ENCODE data around the gene LMO1. TPM values are rescaled to one million over a fixed set of nuclear protein-coding genes. Genes with fewer than 3 reads are reported as not detected.

The LMO1 gene
- total RNA-seq, 1 experiment from 2014 or later: 0.24 TPM

- Histone ChIP-seq H3K36me3 (no peaks in the 10 kb centered on the region), H3K4me3 (peak overlapping the region; percentile 52), H3K4me1 (no peaks in the 10 kb centered on the region), H3K27ac (no peak overlapping the region), H3K9me3 (replicated peaks) (no peaks in the 10 kb centered on the region), H3K27me3 (peaks cover 15% of the 10 kb centered on the region)
- peak; percentile 71 to 80 for DNase-seq
Observed at GRCh38 chr11:8262552-8263108, 1.0 kb downstream of the LMO1 start.

- DNase-seq: no peak
- no peaks in the 10 kb centered on the region for H3K9me3 ChIP-seq (replicated peaks)
- H3K4me3 ChIP-seq: peak overlapping the region; percentile 52
- H3K27me3 ChIP-seq: peaks cover 15% of the 10 kb centered on the region
- H3K4me1 ChIP-seq: no peaks in the 10 kb centered on the region
- no peaks in the 10 kb centered on the region for H3K36me3 ChIP-seq
- H3K27ac ChIP-seq: no peak overlapping the region
Observed at GRCh38 chr11:8261921-8262551, 1.6 kb downstream of the LMO1 start.

GRCh38 chr11:8261291-8261690, 2.4 kb downstream of the LMO1 start:
- no peaks in the 10 kb centered on the region for H3K9me3 ChIP-seq (replicated peaks)
- peaks cover 15% of the 10 kb centered on the region for H3K27me3 ChIP-seq
- no peaks in the 10 kb centered on the region for H3K4me1 ChIP-seq

GRCh38 chr11:8260202-8260966, 3.3 kb downstream of the LMO1 start:
- Histone ChIP-seq H3K27me3 (peaks cover 15% of the 10 kb centered on the region), H3K36me3 (no peaks in the 10 kb centered on the region), H3K4me1 (no peaks in the 10 kb centered on the region), H3K4me3 (no peak overlapping the region), H3K9me3 (replicated peaks) (no peaks in the 10 kb centered on the region), H3K27ac (no peak overlapping the region)
- no peak for DNase-seq

More at GRCh38 chr11:8261291-8261690, 2.4 kb downstream of the LMO1 start:
- no peak overlapping the region for H3K27ac ChIP-seq
- H3K36me3 ChIP-seq: no peaks in the 10 kb centered on the region
- H3K4me3 ChIP-seq: no peak overlapping the region
- DNase-seq: no peak

GRCh38 chr11:8259306-8259959, 4.2 kb downstream of the LMO1 start:
- H3K27ac ChIP-seq: no peak overlapping the region
- DNase-seq: no peak

GRCh38 chr11:8258784-8259183, 4.9 kb downstream of the LMO1 start:
- no peak overlapping the region for H3K27ac ChIP-seq

More at GRCh38 chr11:8259306-8259959, 4.2 kb downstream of the LMO1 start:
- no peak overlapping the region for H3K4me3 ChIP-seq
- no peaks in the 10 kb centered on the region for H3K36me3 ChIP-seq
- peaks cover 15% of the 10 kb centered on the region for H3K27me3 ChIP-seq
- no peaks in the 10 kb centered on the region for H3K9me3 ChIP-seq (replicated peaks)
- H3K4me1 ChIP-seq: no peaks in the 10 kb centered on the region

GRCh38 chr11:8258289-8258688, 5.4 kb downstream of the LMO1 start:
- Histone ChIP-seq H3K4me1 (no peaks in the 10 kb centered on the region), H3K27me3 (peaks cover 15% of the 10 kb centered on the region), H3K9me3 (replicated peaks) (no peaks in the 10 kb centered on the region), H3K36me3 (no peaks in the 10 kb centered on the region), H3K4me3 (no peak overlapping the region), H3K27ac (no peak overlapping the region)
- DNase-seq: no peak

More at GRCh38 chr11:8258784-8259183, 4.9 kb downstream of the LMO1 start:
- H3K9me3 ChIP-seq (replicated peaks): no peaks in the 10 kb centered on the region
- H3K4me1 ChIP-seq: no peaks in the 10 kb centered on the region
- no peak for DNase-seq
- H3K36me3 ChIP-seq: no peaks in the 10 kb centered on the region
- H3K4me3 ChIP-seq: no peak overlapping the region
- peaks cover 15% of the 10 kb centered on the region for H3K27me3 ChIP-seq

GRCh38 chr11:8257003-8257664, 6.5 kb downstream of the LMO1 start:
- no peaks in the 10 kb centered on the region for H3K4me1 ChIP-seq
- H3K9me3 ChIP-seq (replicated peaks): no peaks in the 10 kb centered on the region
- no peaks in the 10 kb centered on the region for H3K36me3 ChIP-seq
- H3K27me3 ChIP-seq: peaks cover 13% of the 10 kb centered on the region
- H3K4me3 ChIP-seq: no peak overlapping the region
- DNase-seq: no peak
- no peak overlapping the region for H3K27ac ChIP-seq

- Histone ChIP-seq H3K9me3 (replicated peaks) (no peaks in the 10 kb centered on the region), H3K27me3 (peaks cover 7% of the 10 kb centered on the region), H3K4me3 (no peak overlapping the region), H3K27ac (no peak overlapping the region), H3K4me1 (no peaks in the 10 kb centered on the region), H3K36me3 (no peaks in the 10 kb centered on the region)
- DNase-seq: no peak
Observed at GRCh38 chr11:8256271-8257002, 7.2 kb downstream of the LMO1 start.

- Histone ChIP-seq H3K27ac (no peak overlapping the region), H3K9me3 (replicated peaks) (no peaks in the 10 kb centered on the region), H3K27me3 (no peaks in the 10 kb centered on the region), H3K4me3 (no peak overlapping the region), H3K4me1 (no peaks in the 10 kb centered on the region), H3K36me3 (no peaks in the 10 kb centered on the region)
- no peak for DNase-seq
Observed at GRCh38 chr11:8253566-8253965, 10.1 kb downstream of the LMO1 start.

GRCh38 chr11:8252946-8253345, 10.7 kb downstream of the LMO1 start:
- no peak for DNase-seq
- H3K9me3 ChIP-seq (replicated peaks): no peaks in the 10 kb centered on the region
- no peaks in the 10 kb centered on the region for H3K27me3 ChIP-seq
- no peaks in the 10 kb centered on the region for H3K4me1 ChIP-seq
- H3K4me3 ChIP-seq: no peak overlapping the region
- H3K27ac ChIP-seq: no peak overlapping the region
- no peaks in the 10 kb centered on the region for H3K36me3 ChIP-seq

- Histone ChIP-seq H3K4me1 (no peaks in the 10 kb centered on the region), H3K27ac (no peak overlapping the region)
- DNase-seq: no peak
Observed at GRCh38 chr11:8252388-8252787, 11.3 kb downstream of the LMO1 start.

GRCh38 chr11:8251616-8252295, 11.9 kb downstream of the LMO1 start:
- Histone ChIP-seq H3K4me1 (no peaks in the 10 kb centered on the region), H3K27me3 (no peaks in the 10 kb centered on the region), H3K9me3 (replicated peaks) (no peaks in the 10 kb centered on the region), H3K36me3 (no peaks in the 10 kb centered on the region), H3K27ac (no peak overlapping the region), H3K4me3 (no peak overlapping the region)
- DNase-seq: no peak

More at GRCh38 chr11:8252388-8252787, 11.3 kb downstream of the LMO1 start:
- Histone ChIP-seq H3K27me3 (no peaks in the 10 kb centered on the region), H3K9me3 (replicated peaks) (no peaks in the 10 kb centered on the region), H3K36me3 (no peaks in the 10 kb centered on the region), H3K4me3 (no peak overlapping the region)
